DLD1 (cell line): Measurements from ENCODE around the gene C2.

ENCODE experiments used
- in situ Hi-C: cut with HindIII; loops from 2 replicates; pipeline ENCODE4 v1.10.0; 2017; ENCODE audit warnings: low sequenced_read_pairs

Gene C2

GRCh38 chr6:31927242-31927862 lies at the start of gene C2:
Gene C2 (plus strand): TSS chr6:31927717. CDS start chr6:31927753, 36 bp downstream.
- in situ Hi-C loops = no loop called here

DNA sequence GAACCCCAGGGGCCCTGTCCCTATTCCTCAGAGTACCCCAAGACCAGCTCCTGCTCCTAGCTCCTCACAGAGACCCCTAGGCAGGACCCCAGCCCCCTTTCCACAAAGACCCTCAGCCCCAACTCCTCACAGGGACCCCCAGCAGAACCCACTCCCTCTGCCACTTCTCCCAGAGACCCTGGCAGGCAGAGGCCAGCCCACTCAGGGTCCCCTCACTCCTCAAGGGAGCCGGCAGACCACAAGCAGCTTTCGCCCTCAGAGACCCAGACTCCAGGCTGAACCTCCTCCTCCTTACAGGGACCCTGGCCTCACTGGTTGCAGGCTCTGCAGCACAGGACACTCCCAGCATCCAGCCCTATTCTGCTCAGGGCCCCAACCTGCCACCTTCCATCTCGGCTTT lies 49.3 kb upstream of the C2 start:
- in situ Hi-C loops = no loop called here

- in situ Hi-C loops = no loop called here
Measured at GRCh38 chr6:31878726-31879125, 48.8 kb upstream of the C2 start, which contains the start of gene SLC44A4. Gene SLC44A4 (minus strand): TSS chr6:31878997. CDS start chr6:31878980, 17 bp downstream.

- in situ Hi-C loops = no loop called here
Measured at GRCh38 chr6:31879143-31879542, 48.4 kb upstream of the C2 start.

DNA sequence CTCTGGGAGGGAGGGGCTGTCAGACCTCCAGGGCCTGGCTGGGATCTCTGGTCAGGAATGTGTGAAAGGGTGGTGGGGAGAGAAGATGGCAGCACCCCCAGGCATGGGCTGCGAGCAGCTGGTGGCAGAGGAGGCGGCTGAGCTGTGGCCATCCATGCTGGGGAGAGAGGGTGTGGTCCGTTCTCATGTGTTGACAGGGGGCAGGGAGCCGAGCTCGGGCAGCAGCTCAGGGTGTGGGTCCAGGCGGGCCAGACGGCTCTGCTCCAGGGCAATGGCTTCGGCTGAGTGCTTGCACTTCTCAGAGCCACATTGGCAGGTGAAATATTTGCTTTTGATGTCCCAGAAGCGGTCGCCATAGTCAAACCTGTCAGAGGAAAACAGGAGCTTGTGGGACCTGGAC lies 47.6 kb upstream of the C2 start:
- in situ Hi-C loops = no loop called here

DNA sequence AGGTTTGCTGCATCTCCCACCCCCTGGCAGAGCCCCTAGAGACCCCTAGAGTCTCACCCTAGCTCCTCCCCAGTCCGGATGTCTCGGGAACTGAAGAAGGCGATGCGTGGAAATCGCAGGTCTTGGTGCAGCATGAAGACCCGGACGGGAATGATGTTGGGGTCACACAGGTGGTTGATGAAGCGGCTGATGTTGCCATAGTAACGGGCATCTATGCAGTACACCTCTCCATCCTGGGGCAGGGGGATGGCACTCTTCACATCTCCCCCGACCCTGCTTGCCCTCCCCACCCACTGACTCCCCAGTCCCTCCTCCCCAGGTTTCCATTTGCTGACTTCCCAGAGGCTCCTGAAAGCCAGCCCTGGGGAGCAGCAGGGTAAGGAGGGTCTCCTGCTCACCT lies 46.9 kb upstream of the C2 start:
- in situ Hi-C loops = no loop called here

- in situ Hi-C loops = no loop called here
Measured at GRCh38 chr6:31881136-31881859, 46.2 kb upstream of the C2 start.

- in situ Hi-C loops = no loop called here
Measured at GRCh38 chr6:31882344-31882743, 45.2 kb upstream of the C2 start.

DNA sequence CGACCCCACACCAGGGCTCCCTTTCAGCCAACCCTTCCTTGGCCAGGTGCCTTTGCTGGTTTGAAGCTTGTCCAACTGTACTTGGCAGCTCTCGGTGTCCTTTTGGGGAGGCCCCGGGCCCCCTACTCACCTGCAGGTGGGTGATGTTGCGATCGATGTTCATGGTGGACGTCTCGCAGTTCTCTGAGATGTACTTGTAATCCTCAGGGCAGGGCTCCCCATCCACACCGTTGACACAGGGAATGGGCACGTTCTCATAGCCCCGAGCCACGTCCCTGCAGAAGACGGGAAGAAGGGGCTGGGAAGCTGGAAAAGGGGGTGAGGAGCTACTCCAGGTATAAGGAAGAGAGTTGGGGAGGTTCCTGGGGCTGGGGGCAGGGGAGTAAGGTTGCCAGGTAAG lies 43.8 kb upstream of the C2 start:
- in situ Hi-C loops = no loop called here

- in situ Hi-C loops = no loop called here
Measured at GRCh38 chr6:31884528-31885035, 42.9 kb upstream of the C2 start.

- in situ Hi-C loops = no loop called here
Measured at GRCh38 chr6:31886541-31886991, 41.0 kb upstream of the C2 start.

- in situ Hi-C loops = no loop called here
Measured at GRCh38 chr6:31887173-31888007, 40.1 kb upstream of the C2 start.

DNA sequence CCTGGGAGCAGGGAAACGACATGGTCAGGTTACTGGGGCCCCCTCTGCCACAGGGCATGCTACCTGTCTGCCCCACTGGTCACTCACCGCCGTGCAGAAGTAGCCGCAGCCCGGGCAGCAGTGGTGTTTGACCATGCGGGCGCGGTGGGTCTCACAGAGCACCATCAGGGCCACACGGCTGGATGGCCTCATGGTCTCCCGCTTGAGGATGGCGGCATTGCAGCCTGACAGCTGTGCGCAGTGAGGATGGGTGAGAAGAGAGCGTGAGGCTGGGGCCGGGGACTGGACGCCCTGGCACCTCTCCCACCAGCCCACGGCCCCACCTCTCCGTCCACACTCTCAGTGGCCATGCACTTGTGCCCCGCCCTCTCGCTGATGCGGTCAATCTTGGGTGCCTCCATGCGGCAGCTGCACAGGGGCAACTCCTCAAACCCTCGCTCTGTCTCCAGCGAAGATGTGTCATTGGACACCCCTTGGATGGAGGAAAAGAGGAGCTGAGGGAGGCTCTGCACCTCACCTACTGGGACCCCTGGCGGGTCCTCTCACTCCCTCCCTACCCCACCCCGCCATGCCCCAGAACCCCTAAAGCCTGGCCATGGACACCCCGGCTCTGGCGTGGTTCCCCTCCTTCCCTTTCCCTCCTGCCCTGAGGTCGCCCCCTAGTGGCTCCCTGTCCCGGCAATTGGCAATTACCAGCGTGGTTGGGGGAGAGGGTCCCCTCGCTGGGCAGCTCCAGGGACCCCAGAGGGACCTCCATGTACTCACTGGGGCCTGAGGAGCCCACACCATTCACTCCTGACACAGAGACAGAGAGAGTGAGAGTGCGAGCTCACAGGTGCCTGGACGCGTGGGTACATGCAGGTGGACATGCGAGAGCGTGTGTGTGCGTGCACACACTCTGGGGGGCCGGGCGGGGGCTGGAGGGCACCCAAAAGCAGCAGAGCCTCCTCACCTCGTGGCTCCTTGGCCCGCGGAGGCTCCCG lies 39.0 kb upstream of the C2 start:
- in situ Hi-C loops = no loop called here

GRCh38 chr6:31889331-31889972 lies 38.1 kb upstream of the C2 start:
- in situ Hi-C loops = no loop called here

DNA sequence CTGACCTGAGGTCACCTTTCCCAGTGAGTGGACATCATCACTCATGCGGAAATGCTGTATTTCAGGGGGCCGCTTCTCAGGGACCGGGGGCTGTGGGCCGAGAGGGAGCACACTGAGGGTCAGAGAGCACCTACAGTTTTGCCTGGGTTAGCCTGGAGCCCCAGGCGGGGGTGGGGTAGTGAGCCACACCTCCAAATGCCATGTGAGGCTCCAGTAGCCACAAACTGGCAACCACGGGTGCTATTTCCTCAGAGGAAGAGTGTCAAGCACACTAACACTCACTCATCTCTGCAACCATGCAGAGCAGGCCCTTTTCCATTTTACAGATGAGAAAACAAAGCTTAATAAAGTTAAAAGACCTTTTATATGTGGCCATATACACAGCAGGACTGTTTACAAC lies 34.7 kb upstream of the C2 start:
- in situ Hi-C loops = no loop called here

GRCh38 chr6:31896493-31896855 lies 31.0 kb upstream of the C2 start:
- in situ Hi-C loops = no loop called here

- in situ Hi-C loops = no loop called here
Measured at GRCh38 chr6:31896856-31897611, 30.5 kb upstream of the C2 start.

DNA sequence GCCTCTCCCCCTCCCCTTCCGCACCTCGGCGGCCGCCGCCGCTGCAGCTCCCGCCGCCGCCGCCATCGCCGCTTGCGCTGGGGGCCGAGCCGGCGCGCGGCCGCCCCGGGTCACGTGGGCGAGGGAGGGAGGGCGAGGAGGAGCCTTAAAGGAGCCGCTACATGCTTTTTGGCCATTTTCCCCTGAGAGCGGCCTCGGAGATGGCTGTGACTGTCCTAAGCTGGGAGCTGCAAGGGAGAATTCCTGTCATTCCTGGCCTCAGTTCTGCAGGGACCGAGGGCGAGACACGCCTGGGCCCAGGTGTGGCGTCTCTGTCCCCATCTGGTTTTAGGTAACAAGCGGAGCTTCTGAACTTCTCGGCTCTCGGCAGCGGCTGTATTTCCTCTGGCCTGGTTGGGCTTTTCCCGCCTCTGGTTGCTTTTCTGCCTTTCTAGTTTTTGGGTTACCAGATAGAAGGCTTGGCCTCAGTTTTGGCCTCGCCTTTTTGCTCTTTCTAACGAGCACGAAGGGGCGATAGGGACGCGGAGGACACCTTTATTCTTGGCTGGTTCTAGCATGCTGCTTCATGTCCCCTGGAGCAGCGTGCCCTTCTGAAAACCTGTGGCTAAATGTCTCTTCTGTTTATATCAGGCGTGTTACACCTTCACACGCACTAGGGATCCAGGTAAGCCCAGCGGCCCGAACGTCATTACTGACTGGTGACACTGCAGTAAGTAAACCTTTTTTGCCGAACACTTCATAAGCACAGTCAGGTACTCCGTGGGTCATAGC lies 29.7 kb upstream of the C2 start, which contains the start of gene EHMT2:
TSS of gene EHMT2 (minus strand) at position 87 of the 771 bp plus-strand sequence. CDS start at position 66, 21 bp downstream.
- in situ Hi-C loops = no loop called here
